ENCODE results near the gene ARRDC2.
"Not testable (repeated sequence)": the region's sequence is repeated elsewhere in the genome, so short reads cannot be mapped to it uniquely, and the experiment has no call there.

ARRDC2 gene

GRCh38 chr19:18020212-18021085 is 12.5 kb downstream of the ARRDC2 start:
- DNase-seq = no peak

- no peak for DNase-seq
These were observed 13.3 kb downstream of the ARRDC2 start for GRCh38 chr19:18021121-18021755.

- peak; percentile 6 for DNase-seq
These were observed 15.8 kb downstream of the ARRDC2 start for GRCh38 chr19:18023622-18024251.

- no peak for DNase-seq
These were observed 19.2 kb downstream of the ARRDC2 start for GRCh38 chr19:18027151-18027550.

- DNase-seq = peak; percentile 90
These were observed 21.8 kb downstream of the ARRDC2 start for GRCh38 chr19:18029617-18030338.

GRCh38 chr19:18031401-18031800 is 23.4 kb downstream of the ARRDC2 start:
- DNase-seq = not testable (repeated sequence)

GRCh38 chr19:18032102-18032501 is 24.1 kb downstream of the ARRDC2 start:
- DNase-seq = peak; percentile 8

- DNase-seq = no peak
These were observed 33.1 kb downstream of the ARRDC2 start for GRCh38 chr19:18041054-18041453.

- DNase-seq = no peak
These were observed 35.7 kb downstream of the ARRDC2 start for GRCh38 chr19:18043676-18044075.

GRCh38 chr19:18044825-18045304 is 36.9 kb downstream of the ARRDC2 start:
- peak; percentile 88 for DNase-seq

- DNase-seq = no peak
These were observed 37.5 kb downstream of the ARRDC2 start for GRCh38 chr19:18045307-18046050.

- peak; percentile 10 for DNase-seq
These were observed 38.2 kb downstream of the ARRDC2 start for GRCh38 chr19:18046059-18046718.

GRCh38 chr19:18049385-18049784 is 41.4 kb downstream of the ARRDC2 start:
- DNase-seq = no peak

- DNase-seq = no peak
These were observed 43.9 kb downstream of the ARRDC2 start for GRCh38 chr19:18051887-18052286.

- DNase-seq = no peak
These were observed 45.7 kb downstream of the ARRDC2 start for GRCh38 chr19:18053576-18054219.

GRCh38 chr19:18055967-18056366 is 48.0 kb downstream of the ARRDC2 start:
- DNase-seq = no peak

GRCh38 chr19:18057557-18057956 is 49.6 kb downstream of the ARRDC2 start:
- DNase-seq = no peak

GRCh38 chr19:18058208-18059009 is 50.4 kb downstream of the ARRDC2 start:
- DNase-seq = peak; percentile 71

GRCh38 chr19:18059297-18059696 is 51.3 kb downstream of the ARRDC2 start:
- no peak for DNase-seq

- no peak for DNase-seq
These were observed 51.9 kb downstream of the ARRDC2 start for GRCh38 chr19:18059902-18060301.
